GM10266 (cell line): ENCODE results near the gene SLC35F3.

Experiments used
- DNase-seq: peaks from one replicate; pipeline ENCODE4 v3.0.0; 2012; ENCODE audit errors: extremely low spot score
- TF ChIP-seq, protein P1 (sequence below): IDR thresholded peaks from 2 replicates; pipeline ENCODE4 v1.5.1; 2012; ENCODE audit warnings: mild to moderate bottlenecking, low read depth; ENCODE audit not compliant: control insufficient read depth, insufficient read depth; ENCODE audit errors: missing control alignments

SLC35F3 gene

DNA sequence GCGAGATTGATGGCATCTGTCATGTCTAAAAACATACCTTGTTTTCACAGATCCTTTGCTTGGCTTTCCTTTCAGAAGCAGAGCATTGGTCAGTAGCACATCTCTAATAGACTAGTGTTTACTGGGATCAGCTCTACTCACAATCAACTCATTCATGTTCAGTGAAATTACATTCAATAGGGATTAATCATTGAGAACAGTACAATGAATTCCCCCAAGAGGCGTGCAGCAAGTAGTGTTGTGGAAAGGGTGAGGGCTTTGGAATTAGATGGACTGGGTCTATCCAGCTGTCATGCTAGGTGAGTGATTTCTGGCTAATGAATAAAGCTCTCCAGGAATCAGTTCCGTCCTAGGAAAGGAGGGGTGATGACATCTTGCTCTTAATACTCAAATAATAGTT lies 313.6 kb downstream of the SLC35F3 start:
- TF ChIP-seq, protein P1, sequence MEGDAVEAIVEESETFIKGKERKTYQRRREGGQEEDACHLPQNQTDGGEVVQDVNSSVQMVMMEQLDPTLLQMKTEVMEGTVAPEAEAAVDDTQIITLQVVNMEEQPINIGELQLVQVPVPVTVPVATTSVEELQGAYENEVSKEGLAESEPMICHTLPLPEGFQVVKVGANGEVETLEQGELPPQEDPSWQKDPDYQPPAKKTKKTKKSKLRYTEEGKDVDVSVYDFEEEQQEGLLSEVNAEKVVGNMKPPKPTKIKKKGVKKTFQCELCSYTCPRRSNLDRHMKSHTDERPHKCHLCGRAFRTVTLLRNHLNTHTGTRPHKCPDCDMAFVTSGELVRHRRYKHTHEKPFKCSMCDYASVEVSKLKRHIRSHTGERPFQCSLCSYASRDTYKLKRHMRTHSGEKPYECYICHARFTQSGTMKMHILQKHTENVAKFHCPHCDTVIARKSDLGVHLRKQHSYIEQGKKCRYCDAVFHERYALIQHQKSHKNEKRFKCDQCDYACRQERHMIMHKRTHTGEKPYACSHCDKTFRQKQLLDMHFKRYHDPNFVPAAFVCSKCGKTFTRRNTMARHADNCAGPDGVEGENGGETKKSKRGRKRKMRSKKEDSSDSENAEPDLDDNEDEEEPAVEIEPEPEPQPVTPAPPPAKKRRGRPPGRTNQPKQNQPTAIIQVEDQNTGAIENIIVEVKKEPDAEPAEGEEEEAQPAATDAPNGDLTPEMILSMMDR = no peak
- DNase-seq = no peak

DNA sequence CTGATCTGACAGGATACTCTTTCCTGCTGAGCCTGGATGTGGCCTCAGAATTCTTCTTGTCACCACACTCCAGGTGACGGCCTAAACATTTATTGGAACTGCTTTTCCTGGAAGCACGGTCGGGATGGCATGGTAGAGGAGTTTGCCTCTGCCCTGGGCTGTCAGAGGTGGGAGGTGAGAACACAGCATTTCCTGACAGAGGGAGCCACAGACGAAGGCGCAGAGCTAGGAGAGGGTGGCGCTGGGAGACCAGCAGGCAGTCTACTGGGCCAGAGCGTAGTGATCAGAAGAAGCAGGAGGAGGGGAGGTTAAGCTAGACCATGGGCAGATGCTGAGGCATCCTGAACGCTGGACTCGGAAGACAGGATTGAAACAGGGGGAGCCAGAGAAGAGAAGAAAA lies 315.2 kb downstream of the SLC35F3 start:
- TF ChIP-seq, protein P1 = no peak
- no peak for DNase-seq

GRCh38 chr1:234221601-234222000 lies 317.1 kb downstream of the SLC35F3 start:
- no peak for DNase-seq
- TF ChIP-seq, protein P1 = no peak

DNA sequence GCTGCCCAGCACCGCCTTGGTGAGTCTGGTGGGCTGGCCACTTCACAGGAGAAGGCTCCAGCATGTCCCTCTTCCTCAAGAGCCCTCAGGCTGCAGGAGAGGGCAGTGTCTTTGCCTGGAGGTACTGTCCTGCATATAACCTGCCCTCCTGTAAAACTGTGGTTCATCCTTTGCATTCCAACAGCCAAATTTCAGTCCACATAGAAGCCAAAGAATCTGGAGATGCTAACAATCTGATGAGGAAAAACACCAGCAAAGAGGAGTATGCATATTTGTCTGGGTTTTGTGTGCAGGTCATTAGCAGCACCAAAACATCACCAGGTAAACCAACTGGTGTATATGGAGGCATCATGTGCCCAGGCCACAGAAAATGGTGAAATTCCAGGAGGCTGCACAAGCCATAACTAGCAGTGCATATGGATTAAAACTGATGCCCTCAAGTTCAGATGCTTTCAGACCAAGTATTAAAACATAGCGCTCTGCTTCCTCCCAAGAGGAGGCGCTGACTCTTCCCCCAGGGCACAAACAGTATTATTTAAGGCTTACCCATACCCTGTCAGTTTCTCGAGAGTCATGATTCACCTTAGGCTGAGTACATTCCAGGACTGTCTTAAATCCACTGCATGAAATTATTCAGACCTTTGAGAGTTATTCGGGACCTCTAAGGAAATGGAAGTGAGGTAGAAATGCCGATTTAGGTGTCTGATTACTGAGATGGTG lies 318.2 kb downstream of the SLC35F3 start:
- DNase-seq = no peak
- TF ChIP-seq, protein P1 = no peak

DNA sequence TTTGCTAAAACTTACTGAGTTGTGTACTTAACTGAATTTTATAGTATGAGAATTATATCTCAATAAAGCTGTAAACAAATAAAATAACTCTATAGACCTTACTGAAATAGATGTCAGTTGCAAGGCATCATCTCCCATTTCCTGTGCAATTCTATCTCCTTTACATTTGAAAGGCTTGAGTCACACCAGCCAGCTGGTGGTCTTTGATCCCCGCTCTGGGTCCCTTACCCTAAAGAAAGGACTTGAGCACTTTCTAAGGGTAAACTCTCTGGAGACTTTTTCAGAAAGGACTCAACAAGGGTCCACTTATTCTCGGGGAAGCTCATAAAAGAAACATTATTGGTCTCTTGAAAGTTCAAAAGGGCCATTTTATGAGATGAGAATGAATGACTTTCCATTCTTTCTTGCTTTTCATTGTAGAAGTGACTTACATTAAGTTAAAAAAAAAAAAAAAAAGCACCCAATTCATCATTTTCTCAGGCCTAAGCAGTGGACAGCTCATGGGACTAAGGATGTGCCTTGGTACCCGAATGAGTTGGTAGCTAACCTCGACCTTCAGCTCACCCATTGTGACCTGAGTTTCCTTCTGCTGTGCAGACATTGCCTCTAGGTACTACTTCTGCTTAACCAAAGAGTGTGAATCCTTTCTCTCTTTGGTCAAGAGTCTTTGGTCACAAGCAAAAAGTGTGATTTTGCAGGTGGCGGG lies 321.8 kb downstream of the SLC35F3 start:
- TF ChIP-seq, protein P1 = no peak
- no peak for DNase-seq

- no peak for DNase-seq
Observed at GRCh38 chr1:234226819-234227165, 322.3 kb downstream of the SLC35F3 start.

More at GRCh38 chr1:234226819-234227165, 322.3 kb downstream of the SLC35F3 start:
- TF ChIP-seq, protein P1 = no peak
